Measurements from ENCODE around the gene ZNF519. TPM values are rescaled to one million over a fixed set of nuclear protein-coding genes. Genes with fewer than 3 reads are reported as not detected.
"Not testable (repeated sequence)": the region's sequence is repeated elsewhere in the genome, so short reads cannot be mapped to it uniquely, and the experiment has no call there.

Gene ZNF519
- 5.9 and 7.3 TPM in 2 replicates for total RNA-seq (2014; rRNA removed)
- Bru-seq, nascent RNA: percentile 81 among the genes with signal in this experiment
- percentile 68 among the genes with signal in this experiment for BruChase-seq, experiment 1, labeled RNA remaining after a 6-hour chase
- percentile 74 among the genes with signal in this experiment for BruChase-seq, experiment 2, labeled RNA remaining after a 2-hour chase
- long read RNA-seq, partial matches to known transcripts: 1 of 7 reads
- long read RNA-seq, other reads (novel, unspliced or antisense): 2 of 7 reads

GRCh38 chr18:14132271-14132700 is at the start of gene ZNF519:
ZNF519 (minus strand) TSS chr18:14132435; CDS start chr18:14132277, 158 bp downstream.
- H3K36me3 ChIP-seq (ENCODE audit: low read depth, low read length); intact Hi-C loops (cut with micrococcal nuclease); H3K27me3 ChIP-seq (ENCODE audit: low read length); H4K20me1 ChIP-seq (ENCODE audit: low read length); H3K9me2 ChIP-seq (replicated peaks; ENCODE audit: low read length); H3F3A ChIP-seq (ENCODE audit: low read length, unreplicated experiment); BruUV-seq (replicated peaks); CTCF ChIA-PET; H3K9me3 ChIP-seq (ENCODE audit: low read length); H3K4me1 ChIP-seq (ENCODE audit: insufficient read depth, low read length); POLR2A ChIA-PET (ENCODE audit: unreplicated experiment); H3K27ac ChIP-seq (ENCODE audit: low read length): not testable (repeated sequence)
- ATAC-seq (peak; percentile 100), DNase-seq (peak; percentile 97)
- H2AFZ ChIP-seq (ENCODE audit: low read length): peak within 1 kb of the TSS; percentile 87
- H3K4me2 ChIP-seq (ENCODE audit: low read length): peak within 1 kb of the TSS; percentile 81
- H3K9ac ChIP-seq (ENCODE audit: low read length): peak within 1 kb of the TSS; percentile 78
- peak within 1 kb of the TSS; percentile 83 for H3K4me3 ChIP-seq (ENCODE audit: low read length)
- H3K79me2 ChIP-seq (ENCODE audit: low read length): peaks cover 45% of the 10 kb centered on the region

DNA sequence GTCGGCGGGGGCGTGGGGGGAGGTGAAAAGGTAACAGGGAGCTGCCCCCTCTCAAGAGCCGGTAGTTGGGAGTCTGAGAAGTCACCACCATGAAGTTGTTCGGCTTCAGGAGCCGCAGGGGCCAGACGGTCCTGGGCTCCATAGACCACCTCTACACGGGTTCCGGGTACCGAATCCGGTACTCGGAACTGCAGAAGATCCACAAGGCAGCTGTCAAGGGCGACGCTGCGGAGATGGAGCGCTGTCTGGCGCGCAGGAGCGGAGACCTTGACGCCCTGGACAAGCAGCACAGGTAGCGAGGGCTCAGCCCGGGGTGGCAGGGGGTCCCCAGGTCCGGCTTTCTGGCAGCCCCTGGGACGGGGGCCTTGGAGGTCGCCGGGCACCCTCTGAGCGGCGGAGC is 47.1 kb upstream of the ZNF519 start:
- H3F3A ChIP-seq (ENCODE audit: low read length, unreplicated experiment): no peaks in the 10 kb centered on the region
- H2AFZ ChIP-seq (ENCODE audit: low read length): peak overlapping the region; percentile 80
- peak; percentile 31 for ATAC-seq
- no peak for DNase-seq
- no peaks in the 10 kb centered on the region for H4K20me1 ChIP-seq (ENCODE audit: low read length)
- no peaks in the 10 kb centered on the region for H3K79me2 ChIP-seq (ENCODE audit: low read length)
- intact Hi-C loops (cut with micrococcal nuclease): loop anchor here (10.0 kb wide), 1 partner anchor 215 kb away; no protein-coding TSS in a partner anchor
- CTCF ChIA-PET: interaction anchor here (0.6 kb wide), 1 partner anchor 582 kb away, joined by 3 read pairs; no protein-coding TSS in a partner anchor
- no peaks in the 10 kb centered on the region for H3K4me1 ChIP-seq (ENCODE audit: insufficient read depth, low read length)
- H3K36me3 ChIP-seq (ENCODE audit: low read depth, low read length): no peaks in the 10 kb centered on the region
- BruUV-seq (replicated peaks): TSS peak; percentile 71
- H3K9me3 ChIP-seq (ENCODE audit: low read length): no peaks in the 10 kb centered on the region
- H3K27ac ChIP-seq (ENCODE audit: low read length): no peak overlapping the region
- no peak for TF ChIP-seq EZH2 (IDR thresholded peaks at IDR 0.05; ENCODE audit: low read length, unreplicated experiment)
- TF ChIP-seq, protein P1, sequence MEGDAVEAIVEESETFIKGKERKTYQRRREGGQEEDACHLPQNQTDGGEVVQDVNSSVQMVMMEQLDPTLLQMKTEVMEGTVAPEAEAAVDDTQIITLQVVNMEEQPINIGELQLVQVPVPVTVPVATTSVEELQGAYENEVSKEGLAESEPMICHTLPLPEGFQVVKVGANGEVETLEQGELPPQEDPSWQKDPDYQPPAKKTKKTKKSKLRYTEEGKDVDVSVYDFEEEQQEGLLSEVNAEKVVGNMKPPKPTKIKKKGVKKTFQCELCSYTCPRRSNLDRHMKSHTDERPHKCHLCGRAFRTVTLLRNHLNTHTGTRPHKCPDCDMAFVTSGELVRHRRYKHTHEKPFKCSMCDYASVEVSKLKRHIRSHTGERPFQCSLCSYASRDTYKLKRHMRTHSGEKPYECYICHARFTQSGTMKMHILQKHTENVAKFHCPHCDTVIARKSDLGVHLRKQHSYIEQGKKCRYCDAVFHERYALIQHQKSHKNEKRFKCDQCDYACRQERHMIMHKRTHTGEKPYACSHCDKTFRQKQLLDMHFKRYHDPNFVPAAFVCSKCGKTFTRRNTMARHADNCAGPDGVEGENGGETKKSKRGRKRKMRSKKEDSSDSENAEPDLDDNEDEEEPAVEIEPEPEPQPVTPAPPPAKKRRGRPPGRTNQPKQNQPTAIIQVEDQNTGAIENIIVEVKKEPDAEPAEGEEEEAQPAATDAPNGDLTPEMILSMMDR (conservative IDR thresholded peaks at IDR 0.05; ENCODE audit: low read depth, low read length): no peak
- TF ChIP-seq EZH2phosphoT487 (IDR thresholded peaks at IDR 0.05; ENCODE audit: borderline replicate concordance, low read length): no peak
- H3K9ac ChIP-seq (ENCODE audit: low read length): no peak overlapping the region
- H3K27me3 ChIP-seq (ENCODE audit: low read length): no peaks in the 10 kb centered on the region
- H3K4me3 ChIP-seq (ENCODE audit: low read length): peak overlapping the region; percentile 75
- POLR2A ChIA-PET (ENCODE audit: unreplicated experiment): no interaction called here
- H3K9me2 ChIP-seq (replicated peaks; ENCODE audit: low read length): no peaks in the 10 kb centered on the region
- peak overlapping the region; percentile 92 for H3K4me2 ChIP-seq (ENCODE audit: low read length)

GRCh38 chr18:14178321-14179196 is 46.3 kb upstream of the ZNF519 start:
- H3K79me2 ChIP-seq (ENCODE audit: low read length); POLR2A ChIA-PET (ENCODE audit: unreplicated experiment); H3K9me2 ChIP-seq (replicated peaks; ENCODE audit: low read length); H3K36me3 ChIP-seq (ENCODE audit: low read depth, low read length); H3F3A ChIP-seq (ENCODE audit: low read length, unreplicated experiment); H3K9me3 ChIP-seq (ENCODE audit: low read length); H3K27ac ChIP-seq (ENCODE audit: low read length); H4K20me1 ChIP-seq (ENCODE audit: low read length); H3K27me3 ChIP-seq (ENCODE audit: low read length); H3K4me1 ChIP-seq (ENCODE audit: insufficient read depth, low read length); BruUV-seq (replicated peaks); H3K9ac ChIP-seq (ENCODE audit: low read length): not testable (repeated sequence)
- DNase-seq (peak; percentile 77), ATAC-seq (peak; percentile 93)
- CTCF ChIA-PET: interaction anchor here (0.5 to 0.6 kb wide), 2 partner anchors 199 to 583 kb away, joined by 3 read pairs; no protein-coding TSS in a partner anchor
- Histone ChIP-seq H3K4me2 (ENCODE audit: low read length) (peak overlapping the region; percentile 92), H3K4me3 (ENCODE audit: low read length) (peak overlapping the region; percentile 75), H2AFZ (ENCODE audit: low read length) (peak overlapping the region; percentile 80)
- TF ChIP-seq, protein P1 (conservative IDR thresholded peaks at IDR 0.05; ENCODE audit: low read depth, low read length): peak; percentile 74
- intact Hi-C loops (cut with micrococcal nuclease): loop anchor here (10.0 kb wide), 1 partner anchor 216 kb away; no protein-coding TSS in a partner anchor

- DNase-seq; H3K4me3 ChIP-seq (ENCODE audit: low read length); H3K27me3 ChIP-seq (ENCODE audit: low read length); H3K4me2 ChIP-seq (ENCODE audit: low read length); CTCF ChIA-PET; H3K9me2 ChIP-seq (replicated peaks; ENCODE audit: low read length); H3K79me2 ChIP-seq (ENCODE audit: low read length); H3F3A ChIP-seq (ENCODE audit: low read length, unreplicated experiment); H3K36me3 ChIP-seq (ENCODE audit: low read depth, low read length); H3K27ac ChIP-seq (ENCODE audit: low read length); BruUV-seq (replicated peaks); H4K20me1 ChIP-seq (ENCODE audit: low read length); POLR2A ChIA-PET (ENCODE audit: unreplicated experiment); H3K9me3 ChIP-seq (ENCODE audit: low read length); H3K4me1 ChIP-seq (ENCODE audit: insufficient read depth, low read length); ATAC-seq; H3K9ac ChIP-seq (ENCODE audit: low read length); H2AFZ ChIP-seq (ENCODE audit: low read length): not testable (repeated sequence)
- intact Hi-C loops (cut with micrococcal nuclease): loop anchor here (10.0 kb wide), 1 partner anchor 217 kb away; no protein-coding TSS in a partner anchor
Observed at GRCh38 chr18:14177540-14178320, 45.5 kb upstream of the ZNF519 start.
